Astrocyte (in vitro differentiated cells and primary cell): ENCODE measurements around the gene CNGB1.

Experiments
- EZH2 ChIP-seq: IDR thresholded peaks from 2 replicates; pipeline ENCODE4 v1.6.1; 2012; ENCODE audit warnings: mild to moderate bottlenecking, low read length, inconsistent platforms; ENCODE audit not compliant: insufficient read depth
- TF ChIP-seq, protein P1 (sequence below): IDR thresholded peaks from 2 replicates; pipeline ENCODE4 v1.5.1; 2011; ENCODE audit warnings: low read depth, mild to moderate bottlenecking, inconsistent platforms, low read length, moderate library complexity; ENCODE audit not compliant: insufficient read depth

DNA sequence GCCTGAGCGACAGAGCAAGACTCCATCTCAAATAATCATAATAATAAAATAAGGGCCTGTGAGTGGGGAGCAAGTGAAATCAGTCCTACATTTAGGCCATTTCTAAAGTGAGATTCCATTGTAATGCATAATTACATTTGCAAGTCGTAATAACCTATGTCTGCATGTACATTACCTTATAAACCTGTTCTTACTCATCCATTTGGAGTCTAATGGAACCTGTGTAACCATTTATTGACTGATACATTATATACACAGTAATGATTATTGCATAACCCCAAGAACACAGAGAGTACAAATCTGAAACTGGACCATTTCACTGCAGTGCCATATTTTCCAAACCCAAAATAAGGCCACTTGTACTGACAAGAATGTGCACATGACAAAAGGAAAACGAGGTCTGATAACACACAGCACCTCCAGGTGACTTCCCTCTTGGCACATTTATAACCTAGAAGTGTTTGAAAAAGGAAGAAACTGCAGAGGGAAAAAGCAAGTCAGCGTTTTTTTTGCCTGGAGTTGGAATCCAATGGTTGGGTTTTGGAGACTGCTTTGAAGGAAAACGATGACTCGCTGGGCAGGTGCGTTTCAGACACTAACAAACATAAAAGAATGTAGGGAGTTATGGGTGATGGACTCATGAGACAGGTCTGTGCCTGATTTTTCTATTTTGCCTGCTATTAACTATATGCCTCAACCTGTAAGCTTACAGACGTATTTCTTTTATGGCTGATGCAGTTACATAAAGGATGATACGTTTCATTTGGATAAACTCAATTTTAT, 105.0 kb downstream of the CNGB1 start:
- TF ChIP-seq, protein P1, sequence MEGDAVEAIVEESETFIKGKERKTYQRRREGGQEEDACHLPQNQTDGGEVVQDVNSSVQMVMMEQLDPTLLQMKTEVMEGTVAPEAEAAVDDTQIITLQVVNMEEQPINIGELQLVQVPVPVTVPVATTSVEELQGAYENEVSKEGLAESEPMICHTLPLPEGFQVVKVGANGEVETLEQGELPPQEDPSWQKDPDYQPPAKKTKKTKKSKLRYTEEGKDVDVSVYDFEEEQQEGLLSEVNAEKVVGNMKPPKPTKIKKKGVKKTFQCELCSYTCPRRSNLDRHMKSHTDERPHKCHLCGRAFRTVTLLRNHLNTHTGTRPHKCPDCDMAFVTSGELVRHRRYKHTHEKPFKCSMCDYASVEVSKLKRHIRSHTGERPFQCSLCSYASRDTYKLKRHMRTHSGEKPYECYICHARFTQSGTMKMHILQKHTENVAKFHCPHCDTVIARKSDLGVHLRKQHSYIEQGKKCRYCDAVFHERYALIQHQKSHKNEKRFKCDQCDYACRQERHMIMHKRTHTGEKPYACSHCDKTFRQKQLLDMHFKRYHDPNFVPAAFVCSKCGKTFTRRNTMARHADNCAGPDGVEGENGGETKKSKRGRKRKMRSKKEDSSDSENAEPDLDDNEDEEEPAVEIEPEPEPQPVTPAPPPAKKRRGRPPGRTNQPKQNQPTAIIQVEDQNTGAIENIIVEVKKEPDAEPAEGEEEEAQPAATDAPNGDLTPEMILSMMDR: no peak
- no peak for TF ChIP-seq EZH2
